HFF-Myc (cell line): ENCODE results near the gene IQCH.
A peak's percentile ranks its signal among the peaks of the same experiment; 100 is the strongest.

ENCODE experiments used
- DNase-seq: peaks from one replicate; pipeline ENCODE4 v3.0.0-alpha.2; 2011; ENCODE audit warnings: low read depth; ENCODE audit errors: extremely low read depth
- H3K4me3 ChIP-seq: replicated peaks from 2 replicates; pipeline ENCODE4 v1.5.1; 2011; ENCODE audit warnings: low read depth, mild to moderate bottlenecking, control low read depth, low read length
- TF ChIP-seq, protein P1 (sequence below): IDR thresholded peaks from 2 replicates; pipeline ENCODE4 v1.5.1; 2012; ENCODE audit warnings: mild to moderate bottlenecking, low read depth, low read length, control low read depth; ENCODE audit errors: missing control alignments

The IQCH gene

DNA sequence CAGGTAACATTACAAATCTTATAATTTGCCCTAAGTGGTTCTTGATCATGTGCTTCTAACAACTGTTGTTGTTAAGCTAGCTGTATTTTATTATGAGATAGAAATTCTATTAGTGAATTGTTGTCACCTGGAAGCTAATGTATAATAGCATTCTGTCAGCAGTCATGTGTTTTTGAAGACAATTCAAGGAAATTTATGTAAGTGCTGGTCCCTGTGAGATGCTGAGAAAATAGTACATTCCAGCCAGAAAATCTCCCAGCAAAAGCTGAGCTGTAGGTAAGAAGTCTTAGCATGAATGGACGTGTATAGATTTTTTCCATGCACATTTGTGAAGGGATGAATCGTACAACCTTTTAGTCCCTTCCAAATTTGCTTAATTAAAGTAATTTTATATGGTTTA, 146.3 kb downstream of the IQCH start:
- no peak overlapping the region for H3K4me3 ChIP-seq
- no peak for DNase-seq
- TF ChIP-seq, protein P1, sequence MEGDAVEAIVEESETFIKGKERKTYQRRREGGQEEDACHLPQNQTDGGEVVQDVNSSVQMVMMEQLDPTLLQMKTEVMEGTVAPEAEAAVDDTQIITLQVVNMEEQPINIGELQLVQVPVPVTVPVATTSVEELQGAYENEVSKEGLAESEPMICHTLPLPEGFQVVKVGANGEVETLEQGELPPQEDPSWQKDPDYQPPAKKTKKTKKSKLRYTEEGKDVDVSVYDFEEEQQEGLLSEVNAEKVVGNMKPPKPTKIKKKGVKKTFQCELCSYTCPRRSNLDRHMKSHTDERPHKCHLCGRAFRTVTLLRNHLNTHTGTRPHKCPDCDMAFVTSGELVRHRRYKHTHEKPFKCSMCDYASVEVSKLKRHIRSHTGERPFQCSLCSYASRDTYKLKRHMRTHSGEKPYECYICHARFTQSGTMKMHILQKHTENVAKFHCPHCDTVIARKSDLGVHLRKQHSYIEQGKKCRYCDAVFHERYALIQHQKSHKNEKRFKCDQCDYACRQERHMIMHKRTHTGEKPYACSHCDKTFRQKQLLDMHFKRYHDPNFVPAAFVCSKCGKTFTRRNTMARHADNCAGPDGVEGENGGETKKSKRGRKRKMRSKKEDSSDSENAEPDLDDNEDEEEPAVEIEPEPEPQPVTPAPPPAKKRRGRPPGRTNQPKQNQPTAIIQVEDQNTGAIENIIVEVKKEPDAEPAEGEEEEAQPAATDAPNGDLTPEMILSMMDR: no peak

DNA sequence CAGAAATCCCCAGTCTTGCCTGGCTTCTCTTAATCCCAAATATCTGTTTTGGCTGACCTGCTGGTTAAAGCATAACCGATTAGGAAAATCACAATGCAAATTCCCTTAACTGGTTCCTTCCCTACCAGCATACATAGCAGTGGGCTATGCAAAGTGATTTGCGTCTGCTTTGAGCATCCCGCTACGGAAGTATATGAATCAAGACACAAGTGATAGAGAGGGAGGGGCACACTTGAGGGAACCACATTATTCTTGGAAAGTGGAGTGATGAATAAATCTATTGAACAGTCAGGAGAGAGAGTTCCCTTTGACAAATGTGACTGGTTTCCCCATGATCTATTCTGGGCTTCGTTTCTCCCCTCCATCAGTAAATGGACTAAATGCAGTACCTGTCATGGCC, 146.8 kb downstream of the IQCH start:
- DNase-seq: no peak
- H3K4me3 ChIP-seq: no peak overlapping the region
- TF ChIP-seq, protein P1: no peak

DNA sequence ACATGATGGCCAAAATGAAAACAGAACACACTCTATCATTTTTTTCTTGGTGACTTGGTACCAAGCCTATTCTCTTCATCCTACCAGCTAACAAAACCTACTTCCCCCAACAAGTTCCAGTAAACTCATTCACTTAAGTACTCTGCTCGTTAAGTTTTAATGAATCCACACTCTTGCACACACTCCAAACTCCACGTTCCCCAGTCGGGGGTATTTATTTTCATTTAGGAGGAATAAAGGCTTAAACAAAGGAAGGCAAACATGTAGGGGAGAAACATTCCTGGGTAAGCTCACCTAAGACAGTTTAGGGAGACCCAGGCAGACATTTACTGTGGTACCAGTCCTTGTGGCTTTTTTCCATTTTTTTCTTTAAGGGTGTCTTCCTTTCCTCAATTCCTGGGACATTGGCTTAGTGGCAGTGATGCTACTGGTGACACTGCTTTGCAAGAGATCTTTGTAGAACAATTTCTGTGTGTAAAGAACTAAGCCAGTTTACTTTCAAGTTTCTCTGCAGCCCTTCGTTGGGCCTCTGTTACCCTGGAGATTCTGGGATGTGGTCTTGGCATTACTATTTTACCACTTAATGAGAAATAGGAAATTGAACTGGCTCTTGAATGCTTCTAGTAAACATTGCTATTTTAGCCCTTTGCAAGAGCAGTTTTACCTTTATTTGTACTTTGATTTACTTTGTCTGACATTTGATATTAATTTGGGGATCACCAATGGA, 149.0 kb downstream of the IQCH start:
- TF ChIP-seq, protein P1: no peak
- DNase-seq: no peak
- H3K4me3 ChIP-seq: no peak overlapping the region

DNA sequence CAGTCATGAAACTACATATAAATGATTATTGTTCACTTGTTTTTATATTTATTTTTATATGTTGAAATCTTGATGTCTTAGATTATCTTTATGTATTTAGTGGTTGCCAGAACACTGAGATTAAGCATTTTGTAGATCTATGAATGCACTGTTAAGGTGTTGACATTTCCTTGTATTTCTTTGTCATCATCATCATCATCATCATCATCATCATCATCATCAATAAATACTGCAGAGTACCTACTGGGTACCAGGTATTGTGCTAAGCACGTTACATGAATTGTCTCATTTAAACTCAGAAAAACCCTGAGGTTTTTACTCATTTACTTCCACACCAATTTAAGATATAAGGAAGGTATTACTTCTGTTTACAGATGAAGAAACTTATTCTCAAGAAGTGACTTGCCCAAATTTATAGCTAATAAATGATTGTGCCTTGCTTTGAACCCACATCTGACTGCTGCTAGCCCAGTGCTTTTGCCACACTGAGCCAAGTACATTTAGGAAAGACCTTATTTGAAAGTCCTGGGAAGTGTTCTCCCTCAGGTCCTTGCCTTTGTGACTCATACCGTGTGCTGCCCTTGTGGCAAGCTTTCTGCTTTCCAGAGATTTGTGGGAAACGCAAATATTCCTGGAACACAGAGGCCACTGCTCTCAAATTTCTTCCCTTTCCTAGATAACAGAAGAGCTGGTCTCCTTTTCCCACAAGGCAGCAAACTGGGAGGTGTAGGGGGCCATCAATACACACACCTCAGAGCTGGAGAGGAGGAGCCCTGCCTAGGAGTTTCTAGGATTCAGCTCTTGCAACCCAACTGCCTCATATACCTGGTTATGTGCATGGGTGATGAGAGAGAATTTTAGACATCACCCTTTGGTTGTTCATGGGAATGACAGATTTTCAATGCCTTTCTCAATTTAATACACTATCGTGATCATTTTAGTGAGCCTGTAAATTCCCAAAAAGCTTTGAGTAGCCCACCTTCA, 150.9 kb downstream of the IQCH start:
- TF ChIP-seq, protein P1: no peak
- peak; percentile 30 for DNase-seq
- no peak overlapping the region for H3K4me3 ChIP-seq

DNA sequence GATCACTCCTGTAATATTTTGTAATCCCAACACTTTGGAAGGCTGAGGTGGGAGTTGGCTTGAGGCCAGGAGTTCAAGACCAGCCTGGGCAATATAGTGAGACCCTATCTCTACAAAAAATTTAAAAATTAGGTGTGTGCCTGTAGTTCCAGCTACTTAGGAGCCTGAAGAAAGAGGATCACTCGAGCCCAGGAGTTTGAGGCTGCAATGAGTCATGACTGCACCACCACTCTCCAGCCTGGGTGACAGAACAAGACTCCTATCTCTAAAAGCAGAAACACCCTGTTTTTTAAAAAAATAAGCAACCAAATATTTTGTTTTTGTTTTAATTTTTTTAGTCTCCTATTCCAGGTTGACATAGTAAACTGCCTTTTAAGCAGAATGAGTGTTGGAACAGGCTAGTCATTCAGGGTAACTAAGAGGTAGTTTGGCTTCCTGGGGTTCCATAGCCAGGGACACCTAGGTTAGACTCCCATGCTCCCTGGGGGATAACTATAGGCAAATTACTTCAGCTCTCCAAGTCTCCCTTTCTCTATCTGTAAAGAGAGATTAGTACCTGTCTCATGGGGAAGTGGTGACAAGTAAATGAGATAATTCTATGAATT, 151.8 kb downstream of the IQCH start:
- DNase-seq: no peak
- no peak overlapping the region for H3K4me3 ChIP-seq
- TF ChIP-seq, protein P1: no peak

DNA sequence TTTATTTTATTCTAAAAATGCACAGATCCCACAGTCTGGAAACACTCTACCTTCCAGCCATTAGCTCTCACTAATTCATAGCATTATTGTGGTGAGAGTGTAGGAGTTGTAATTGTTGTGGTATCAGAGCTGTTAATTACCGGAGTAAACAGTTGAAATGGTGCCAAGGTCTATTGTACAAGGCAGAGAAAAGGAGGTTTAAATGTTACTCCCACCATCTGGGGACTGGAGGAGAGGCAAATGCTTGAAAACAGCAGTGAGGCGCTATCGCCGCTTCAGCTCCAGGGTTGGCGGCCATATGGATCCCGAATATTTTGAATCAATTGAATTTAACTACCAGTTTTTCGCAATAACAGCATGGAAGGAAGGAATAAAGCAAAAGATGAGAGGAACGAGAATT, 153.2 kb downstream of the IQCH start:
- no peak for DNase-seq
- H3K4me3 ChIP-seq: no peak overlapping the region
- TF ChIP-seq, protein P1: no peak
